A549 (cell line): ENCODE results near the gene MRM3. TPM values are rescaled to one million over a fixed set of nuclear protein-coding genes. Genes with fewer than 3 reads are reported as not detected.
"Not testable (repeated sequence)": the region's sequence is repeated elsewhere in the genome, so short reads cannot be mapped to it uniquely, and the experiment has no call there.

Experiments
- ATAC-seq, 2 experiments: fragments of 200-7000 bp in 1 of 2; fragments of >200 bp in 1 of 2; cut with Nextera tagmentation in 1 of 2; cut with Tn5 transposase in 1 of 2; 3 replicates each; pipeline versions ENCODE4 v1.8.0 to v1.9.1; 2018 to 2020; ENCODE audit warnings: mild to moderate bottlenecking in 1 of 2, moderate library complexity in 1 of 2
- CTCF ChIA-PET: fragments of 300-600 bp; sonication (Branson Sonifier 250); formaldehyde crosslinking; extraction: SDS; loops from one replicate; lab custom pipeline; 2021; ENCODE audit warnings: antibody characterized with exemption, inconsistent platforms; lab: Yijun Ruan, JAX
- POLR2A ChIA-PET: fragments of 350-600 bp; formaldehyde crosslinking; extraction: SDS; loops from one replicate; lab custom pipeline; 2021; ENCODE audit warnings: antibody characterized with exemption, inconsistent platforms; lab: Yijun Ruan, JAX
- DNase-seq, 2 experiments: peaks; one replicate each; pipeline versions ENCODE4 v3.0.0 to v3.0.0-alpha.2; 2011 to 2016; ENCODE audit warnings: low read depth in 1 of 2, low spot score in 1 of 2
- FAIRE-seq: peaks from 2 replicates; lab custom pipeline; 2011; peaks lifted over from hg19 to GRCh38; lab: Jason Lieb, UNC
- H3K27ac ChIP-seq, 2 experiments: fragments of >200 bp; sonication (Bioruptor Twin); formaldehyde crosslinking; 3 replicates each; pipeline ENCODE4 v1.5.1; 2016 to 2017
- H3K4me1 ChIP-seq: fragments of >200 bp; sonication (Bioruptor Twin); formaldehyde crosslinking; 3 replicates; pipeline ENCODE4 v1.6.1; 2016
- H3K4me2 ChIP-seq: fragments of >200 bp; sonication (Bioruptor Twin); formaldehyde crosslinking; 3 replicates; pipeline ENCODE4 v1.6.1; 2016
- H3K4me3 ChIP-seq: fragments of >200 bp; sonication (Bioruptor Twin); formaldehyde crosslinking; 3 replicates; pipeline ENCODE4 v1.5.1; 2016
- H3K9me3 ChIP-seq: fragments of >200 bp; sonication (Bioruptor Twin); formaldehyde crosslinking; 3 replicates; pipeline ENCODE4 v1.6.1; 2016
- EHF ChIP-seq: fragments of 250-450 bp; sonication (Bioruptor Pico); IDR thresholded peaks from 2 replicates; pipeline ENCODE4 v1.5.0; 2020; ENCODE audit warnings: mild to moderate bottlenecking
- ESRRA ChIP-seq: fragments of 150-350 bp; IDR thresholded peaks from 2 replicates; pipeline ENCODE4 v1.6.1; 2014; ENCODE audit warnings: mild to moderate bottlenecking, low read length, borderline replicate concordance
- FOXS1 ChIP-seq: fragments of 250-450 bp; sonication (Bioruptor Pico); IDR thresholded peaks from 2 replicates; pipeline ENCODE4 v1.5.0; 2020; ENCODE audit warnings: mild to moderate bottlenecking, moderate library complexity
- GATA3 ChIP-seq: IDR thresholded peaks from 2 replicates; pipeline ENCODE4 v1.6.1; 2012; ENCODE audit warnings: borderline replicate concordance
- HEYL ChIP-seq: fragments of 250-450 bp; sonication (Bioruptor Pico); IDR thresholded peaks from 2 replicates; pipeline ENCODE4 v1.8.0; 2021; ENCODE audit warnings: mild to moderate bottlenecking, moderate library complexity
- HMGXB4 ChIP-seq: fragments of 250-450 bp; sonication (Bioruptor Pico); IDR thresholded peaks from 2 replicates; pipeline ENCODE4 v1.5.0; 2021; ENCODE audit warnings: mild to moderate bottlenecking, moderate library complexity, borderline replicate concordance
- HOXB5 ChIP-seq: fragments of 250-450 bp; sonication (Bioruptor Pico); IDR thresholded peaks from 2 replicates; pipeline ENCODE4 v1.5.0; 2020; ENCODE audit warnings: mild to moderate bottlenecking, moderate library complexity
- MAZ ChIP-seq: fragments of 150-350 bp; IDR thresholded peaks from 2 replicates; pipeline ENCODE4 v1.6.1; 2014; ENCODE audit warnings: antibody characterized with exemption, low read depth, low read length, borderline replicate concordance
- MYC ChIP-seq: IDR thresholded peaks from 2 replicates; pipeline ENCODE4 v1.6.1; 2012; ENCODE audit warnings: mild to moderate bottlenecking, inconsistent platforms, low read length, improper control_type of control experiment, borderline replicate concordance
- PBX3 ChIP-seq: IDR thresholded peaks from 2 replicates; pipeline ENCODE4 v1.6.1; 2012
- POLR2AphosphoS2 ChIP-seq: conservative IDR thresholded peaks from 2 replicates; pipeline ENCODE4 v1.6.1; 2012; ENCODE audit warnings: low read length, improper control_type of control experiment, inconsistent platforms
- RCOR1 ChIP-seq: fragments of 150-350 bp; IDR thresholded peaks from 2 replicates; pipeline ENCODE4 v1.6.1; 2014; ENCODE audit warnings: antibody characterized with exemption, low read length, low read depth
- RNF2 ChIP-seq: fragments of 200-600 bp; sonication (generic); IDR thresholded peaks from 2 replicates; pipeline ENCODE4 v1.6.1; 2016; ENCODE audit warnings: low read depth, mild to moderate bottlenecking, antibody characterized with exemption, moderate library complexity, borderline replicate concordance
- ZC3H11A ChIP-seq: fragments of 450-650 bp; IDR thresholded peaks from 2 replicates; pipeline ENCODE4 v1.6.1; 2014; ENCODE audit warnings: antibody characterized with exemption, mild to moderate bottlenecking
- ZFP36 ChIP-seq: fragments of 450-650 bp; IDR thresholded peaks from 2 replicates; pipeline ENCODE4 v1.6.1; 2014; ENCODE audit warnings: borderline replicate concordance; ENCODE audit not compliant: partially characterized antibody
- WGBS: methylation state at CpG from one replicate; pipeline ENCODE4 v1.1.6; 2017; ENCODE audit errors: missing lambda C conversion rate; 5-methylcytosine and 5-hydroxymethylcytosine counted together
- polyA plus RNA-seq, 4 experiments: library from polyadenylated mRNA; depleted of rRNA in 3 of 4; stranded (reverse); fragments of >200 nt; fragmentation: RNase III in 1 of 4; extraction: RNeasy Plus Mini Kit Qiagen cat#74134 plus additional on column Dnase treatment in 1 of 4; gene quantifications; 2 replicates in 3 of 4; 3 replicates in 1 of 4; pipeline ENCODE4 v1.2.3, GENCODE V29; 2011 to 2017

The MRM3 gene
- polyA plus RNA-seq, 2 of the 4 experiments (the other 2 are of a cell fraction) = 38.8 to 47.1 TPM

DNA sequence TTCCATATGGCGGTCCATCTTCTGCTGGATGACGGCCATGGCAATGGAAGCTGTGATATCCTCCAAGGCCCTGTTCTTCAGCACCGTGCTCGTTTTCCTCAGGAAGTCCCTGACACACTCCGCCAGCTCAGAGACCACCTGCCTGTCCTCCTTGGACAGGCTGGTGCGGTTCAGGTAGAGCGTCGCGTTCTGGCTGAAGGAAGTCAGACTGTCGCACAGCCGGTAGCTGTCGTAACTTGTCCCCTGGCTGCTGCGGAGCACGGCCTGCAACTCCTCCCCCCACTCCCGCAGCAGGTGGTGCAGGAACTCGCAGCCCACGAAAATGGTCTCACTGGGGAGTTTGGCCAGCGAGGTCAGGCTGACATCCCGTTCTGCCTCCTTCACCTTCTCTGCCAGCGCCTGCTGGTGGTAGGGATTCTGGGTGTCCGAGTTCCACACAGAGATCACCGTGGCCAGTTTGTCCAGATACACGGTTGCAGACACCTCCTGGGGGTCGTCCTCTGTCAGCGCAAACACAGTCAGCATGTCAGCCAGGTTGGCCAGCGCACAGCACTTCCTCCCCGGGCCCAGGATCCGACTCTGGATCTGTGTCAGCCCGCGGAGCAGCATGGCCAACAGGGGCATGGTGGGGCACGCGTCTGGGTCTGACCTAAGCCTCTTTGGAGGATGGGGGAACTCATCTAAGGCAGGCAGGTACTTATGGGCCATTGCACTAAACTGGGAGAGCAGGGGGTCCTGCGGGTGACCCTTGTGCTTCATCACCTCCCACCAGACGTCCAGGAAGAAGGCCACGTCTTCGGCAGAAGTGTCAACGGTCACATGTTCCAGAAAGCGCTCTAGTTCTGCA is 35.1 kb upstream of the MRM3 start:
- ATAC-seq (no peak), FAIRE-seq (no peak), DNase-seq (no peak)
- Histone ChIP-seq H3K9me3 (no peaks in the 10 kb centered on the region), H3K4me1 (peaks cover 10% of the 10 kb centered on the region), H3K4me3 (no peak overlapping the region), H3K4me2 (no peak overlapping the region), H3K27ac (no peak overlapping the region)
- no peak for TF ChIP-seq PBX3
- no peak for TF ChIP-seq RNF2
- TF ChIP-seq HEYL (CRISPR knock-in tag) = no peak
- CTCF ChIA-PET = interaction anchor here (0.7 to 2.1 kb wide), 8 partner anchors 10 to 335 kb away, joined by 3 to 7 read pairs (median 5); partner anchors contain the start of gene TIMM22
- 94% methylated on average over 37 of the region's 38 CpGs for WGBS
- POLR2A ChIA-PET = no interaction called here

DNA sequence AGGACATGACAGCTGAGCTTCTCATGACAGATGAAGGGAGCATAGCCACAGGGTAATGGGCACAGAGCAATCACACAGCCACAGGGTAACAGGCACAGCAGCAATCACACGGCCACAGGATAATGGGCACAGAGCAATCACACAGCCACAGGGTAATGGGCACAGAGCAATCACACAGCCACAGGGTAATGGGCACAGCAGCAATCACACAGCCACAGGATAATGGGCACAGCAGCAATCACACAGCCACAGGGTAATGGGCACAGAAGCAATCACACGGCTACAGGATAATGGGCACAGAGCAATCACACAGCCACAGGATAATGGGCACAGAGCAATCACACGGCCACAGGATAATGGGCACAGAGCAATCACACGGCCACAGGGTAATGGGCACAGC is 33.5 kb upstream of the MRM3 start:
- POLR2A ChIA-PET, H3K4me3 ChIP-seq, H3K27ac ChIP-seq, H3K4me2 ChIP-seq, H3K9me3 ChIP-seq, DNase-seq, ATAC-seq, FAIRE-seq: not testable (repeated sequence)
- 91% methylated on average over 4 of the region's 4 CpGs for WGBS
- CTCF ChIA-PET = interaction anchor here (0.9 to 1.6 kb wide), 4 partner anchors 12 to 17 kb away, joined by 3 to 5 read pairs (median 4); no protein-coding TSS in a partner anchor
- H3K4me1 ChIP-seq = peaks cover 10% of the 10 kb centered on the region

- POLR2A ChIA-PET, H3K4me3 ChIP-seq, H3K4me2 ChIP-seq, FAIRE-seq, DNase-seq, H3K27ac ChIP-seq, ATAC-seq, H3K9me3 ChIP-seq: not testable (repeated sequence)
- 83% methylated on average over 7 of the region's 7 CpGs for WGBS
- peaks cover 10% of the 10 kb centered on the region for H3K4me1 ChIP-seq
- CTCF ChIA-PET = interaction anchor here (1.5 to 6.1 kb wide), 3 partner anchors 231 to 337 kb away, joined by 8 to 41 read pairs (median 17); partner anchors contain the start of genes NXN and TIMM22
Observed at GRCh38 chr17:749359-749758, 32.8 kb upstream of the MRM3 start.

DNA sequence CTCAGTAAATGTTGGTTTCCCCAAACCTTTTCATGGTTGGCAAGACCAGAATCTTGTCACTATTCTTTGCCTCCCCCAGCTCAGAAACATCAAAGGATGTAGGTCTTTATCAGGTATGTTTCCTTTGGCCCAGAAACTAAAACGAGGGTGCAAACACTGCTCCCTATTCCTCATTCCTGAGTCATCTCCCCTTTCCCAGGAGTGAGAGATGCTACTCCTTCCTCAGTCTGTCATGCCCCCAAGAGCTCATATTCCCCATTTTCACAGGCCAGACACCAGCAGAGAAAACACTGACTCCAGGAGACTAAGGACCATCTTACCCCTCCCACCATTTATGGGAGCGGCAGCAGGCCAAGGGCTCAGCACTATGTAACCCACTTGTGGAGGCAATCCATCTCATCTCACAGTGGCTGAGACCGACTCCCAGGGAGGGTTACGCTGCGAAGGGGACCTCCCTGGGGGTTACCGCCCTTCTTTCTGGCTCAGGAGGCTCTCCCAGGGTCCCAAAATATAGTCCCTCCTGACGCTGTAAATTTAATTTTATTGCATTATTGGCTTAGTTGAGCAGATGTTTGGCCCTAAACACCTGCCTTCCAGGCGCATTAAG is 31.6 kb upstream of the MRM3 start:
- ChIA-PET POLR2A (interaction anchor here (0.6 to 1.5 kb wide), 3 partner anchors 13 to 224 kb away, joined by 3 to 6 read pairs (median 3); partner anchors contain the start of gene VPS53), CTCF (interaction anchor here (0.6 to 6.1 kb wide), 13 partner anchors 9 to 339 kb away, joined by 3 to 41 read pairs (median 4); partner anchors contain the start of genes NXN and TIMM22)
- no peak for DNase-seq
- Histone ChIP-seq H3K27ac (peak overlapping the region; percentile 97 to 98), H3K9me3 (no peaks in the 10 kb centered on the region), H3K4me2 (peak overlapping the region; percentile 96), H3K4me3 (peak overlapping the region; percentile 97), H3K4me1 (peaks cover 10% of the 10 kb centered on the region)
- WGBS = 79% methylated on average over 8 of the region's 8 CpGs
- FAIRE-seq = no peak
- TF ChIP-seq ZC3H11A = no peak
- 0 out of 2 replicates have a peak, but pooled peaks have one; percentile 12 for TF ChIP-seq POLR2AphosphoS2
- ATAC-seq = no peak

DNA sequence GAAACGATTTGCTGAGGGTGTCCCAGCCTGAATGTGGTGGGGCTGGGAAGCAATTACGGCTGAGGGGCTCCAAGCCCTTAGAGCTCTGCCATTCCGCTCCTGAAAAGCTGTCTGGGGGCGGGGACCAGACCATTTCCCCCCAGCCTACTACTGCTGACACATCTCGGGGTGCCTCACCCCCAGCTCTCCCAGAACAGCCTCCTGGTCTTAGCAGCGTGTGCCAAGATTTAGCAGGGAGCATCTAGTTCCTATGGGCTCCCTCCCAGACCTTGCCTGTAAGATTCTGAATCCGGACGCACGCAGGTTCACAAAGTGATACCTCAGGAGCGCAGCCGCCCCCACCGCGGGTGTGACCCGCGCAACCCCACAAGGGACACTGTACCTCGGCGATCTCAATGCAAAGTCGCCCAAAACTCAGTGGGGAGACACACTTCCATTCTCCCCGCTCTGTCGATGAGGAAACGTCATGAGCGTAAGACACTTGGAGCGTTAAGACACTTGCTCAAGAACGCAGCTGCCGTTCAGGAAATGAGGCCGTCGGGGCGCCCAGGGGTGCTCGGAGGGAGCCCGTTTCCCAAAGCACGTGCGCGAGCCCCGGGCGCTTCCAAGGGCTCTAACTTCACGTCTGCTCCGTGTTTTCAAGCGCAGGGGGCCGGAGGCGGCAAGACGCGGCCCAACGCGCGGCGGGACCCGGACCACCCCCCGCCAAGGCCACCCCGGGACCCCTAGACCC is 30.7 kb upstream of the MRM3 start:
- DNase-seq = peak; percentile 58 to 62
- peak overlapping the region; percentile 96 for H3K4me2 ChIP-seq
- H3K9me3 ChIP-seq = no peaks in the 10 kb centered on the region
- WGBS = 7% methylated on average over 27 of the region's 49 CpGs
- CTCF ChIA-PET = interaction anchor here (0.6 to 6.1 kb wide), 14 partner anchors 8 to 245 kb away, joined by 3 to 41 read pairs (median 4); partner anchors contain the start of genes GLOD4, MRM3, NXN and TIMM22
- peak; percentile 47 to 56 for ATAC-seq
- POLR2A ChIA-PET = interaction anchor here (1.3 to 1.7 kb wide), 3 partner anchors 14 to 36 kb away, joined by 3 to 6 read pairs (median 4); partner anchors contain the start of gene VPS53
- H3K4me3 ChIP-seq = peak overlapping the region; percentile 97
- FAIRE-seq = no peak
- H3K27ac ChIP-seq = peak overlapping the region; percentile 97 to 98
- H3K4me1 ChIP-seq = peaks cover 10% of the 10 kb centered on the region
- TF ChIP-seq ESRRA (no peak), HOXB5 (peak; percentile 74; the same call in 1 of the 2 replicates), MYC (peak; percentile 80; the same call in 1 of the 2 replicates), PBX3 (no peak), RCOR1 (no peak), FOXS1 (CRISPR knock-in tag) (peak; percentile 27; the same call in 1 of the 2 replicates), GATA3 (0 out of 2 replicates have a peak, but pooled peaks have one; percentile 9), EHF (CRISPR knock-in tag) (peak; percentile 52; the same call in 1 of the 2 replicates), HMGXB4 (CRISPR knock-in tag) (0 out of 2 replicates have a peak, but pooled peaks have one; percentile 30), MAZ (0 out of 2 replicates have a peak, but pooled peaks have one; percentile 28), ZFP36 (no peak)
